HepG2 (cell line): ENCODE data around the gene INSIG2. TPM values are rescaled to one million over a fixed set of nuclear protein-coding genes. Genes with fewer than 3 reads are reported as not detected.

Experiments used
- CENPX ChIP-seq: sonication (generic); formaldehyde crosslinking; IDR thresholded peaks from 2 replicates; pipeline ENCODE4 v1.9.0; 2021; ENCODE audit warnings: mild to moderate bottlenecking, missing genetic modification reagents, moderate library complexity
- CHD2 ChIP-seq: IDR thresholded peaks from 2 replicates; pipeline ENCODE4 v1.6.1; 2011; ENCODE audit warnings: low read depth, low read length, improper control_type of control experiment
- EHMT2 ChIP-seq: fragments of 200-600 bp; sonication (generic); IDR thresholded peaks from 2 replicates; pipeline ENCODE4 v1.7.0; 2017; ENCODE audit warnings: antibody characterized with exemption, low read depth, low read length, borderline replicate concordance
- ELF3 ChIP-seq: IDR thresholded peaks from 2 replicates; pipeline ENCODE4 v1.6.1; 2016; ENCODE audit warnings: missing genetic modification reagents, missing compliant biosample characterization
- JUN ChIP-seq: sonication (generic); formaldehyde crosslinking; IDR thresholded peaks from 2 replicates; pipeline ENCODE4 v1.4.0; 2020; ENCODE audit warnings: mild to moderate bottlenecking, missing genetic modification reagents
- KMT2B ChIP-seq: IDR thresholded peaks from 2 replicates; pipeline ENCODE4 v1.6.1; 2016; ENCODE audit warnings: missing genetic modification reagents, missing compliant biosample characterization
- LCORL ChIP-seq, 2 experiments: fragments of 450-650 bp in 1 of 2; sonication (generic) in 1 of 2; formaldehyde crosslinking in 1 of 2; IDR thresholded peaks; 2 replicates each; pipeline versions ENCODE4 v1.5.0 to v1.6.1; 2017 to 2020; ENCODE audit warnings: antibody characterized with exemption in 1 of 2, missing genetic modification reagents in 1 of 2
- RBM39 ChIP-seq: fragments of 200-400 bp; formaldehyde crosslinking; IDR thresholded peaks from one replicate; pipeline ENCODE4 v1.6.1; 2018; ENCODE audit warnings: antibody characterized with exemption, mild to moderate bottlenecking, low read depth, low read length; ENCODE audit not compliant: poor library complexity, severe bottlenecking
- SKI ChIP-seq: fragments of 450-650 bp; IDR thresholded peaks from one replicate; pipeline ENCODE4 v1.6.1; 2018; ENCODE audit warnings: mild to moderate bottlenecking; ENCODE audit not compliant: partially characterized antibody
- SOX5 ChIP-seq: IDR thresholded peaks from 2 replicates; pipeline ENCODE4 v1.6.1; 2016; ENCODE audit warnings: borderline replicate concordance
- SPEN ChIP-seq: sonication (generic); formaldehyde crosslinking; IDR thresholded peaks from 2 replicates; pipeline ENCODE4 v1.5.1; 2020; ENCODE audit warnings: low read depth, mild to moderate bottlenecking, missing genetic modification reagents
- ZHX2 ChIP-seq, 2 experiments: sonication (generic) in 1 of 2; formaldehyde crosslinking in 1 of 2; IDR thresholded peaks; 2 replicates each; pipeline versions ENCODE4 v1.6.1 to v1.9.0; 2014 to 2022; ENCODE audit warnings: antibody characterized with exemption in 1 of 2, borderline replicate concordance in 1 of 2, inconsistent platforms in 1 of 2, low read depth in 1 of 2, missing genetic modification reagents in 1 of 2
- ZNF724P ChIP-seq: sonication (generic); formaldehyde crosslinking; IDR thresholded peaks from 2 replicates; pipeline ENCODE4 v1.8.0; 2022; ENCODE audit warnings: missing genetic modification reagents, borderline replicate concordance
- polyA plus RNA-seq, 8 experiments: library from polyadenylated mRNA; depleted of rRNA in 3 of 8; stranded (reverse) in 7 of 8; unstranded in 1 of 8; fragments of >200 nt; fragmentation: Illumina TruSeq in 4 of 8; extraction: Trizol in 4 of 8; gene quantifications; 2 replicates each; pipeline versions ENCODE4 v1.2.1 to v1.2.3, GENCODE V29; 2011 to 2016; ENCODE audit warnings: low read depth in 4 of 8, missing spikeins in 1 of 8, mixed read lengths in 1 of 8; ENCODE audit not compliant: insufficient read depth in 1 of 8
- total RNA-seq, 5 experiments: library from RNA; depleted of rRNA; stranded (reverse); fragments of >200 nt; fragmentation: Illumina TruSeq; extraction: Trizol; gene quantifications; 2 replicates each; pipeline ENCODE4 v1.2.3, GENCODE V29; 2016; ENCODE audit warnings: low read depth in 1 of 5
- TF ChIP-seq, protein P1 (sequence below): sonication (generic); formaldehyde crosslinking; IDR thresholded peaks from 2 replicates; pipeline ENCODE4 v1.4.0; 2020; ENCODE audit warnings: missing genetic modification reagents, borderline replicate concordance
- TF ChIP-seq, protein P2 (sequence below): sonication (generic); formaldehyde crosslinking; IDR thresholded peaks from 2 replicates; pipeline ENCODE4 v1.4.0; 2020; ENCODE audit warnings: mild to moderate bottlenecking, missing genetic modification reagents

Gene INSIG2
- total and polyA plus RNA-seq, 2 of the 13 experiments (the other 11 are each of a cell fraction or from before 2014, with no cell fraction given), result 73.5 to 481 TPM

DNA sequence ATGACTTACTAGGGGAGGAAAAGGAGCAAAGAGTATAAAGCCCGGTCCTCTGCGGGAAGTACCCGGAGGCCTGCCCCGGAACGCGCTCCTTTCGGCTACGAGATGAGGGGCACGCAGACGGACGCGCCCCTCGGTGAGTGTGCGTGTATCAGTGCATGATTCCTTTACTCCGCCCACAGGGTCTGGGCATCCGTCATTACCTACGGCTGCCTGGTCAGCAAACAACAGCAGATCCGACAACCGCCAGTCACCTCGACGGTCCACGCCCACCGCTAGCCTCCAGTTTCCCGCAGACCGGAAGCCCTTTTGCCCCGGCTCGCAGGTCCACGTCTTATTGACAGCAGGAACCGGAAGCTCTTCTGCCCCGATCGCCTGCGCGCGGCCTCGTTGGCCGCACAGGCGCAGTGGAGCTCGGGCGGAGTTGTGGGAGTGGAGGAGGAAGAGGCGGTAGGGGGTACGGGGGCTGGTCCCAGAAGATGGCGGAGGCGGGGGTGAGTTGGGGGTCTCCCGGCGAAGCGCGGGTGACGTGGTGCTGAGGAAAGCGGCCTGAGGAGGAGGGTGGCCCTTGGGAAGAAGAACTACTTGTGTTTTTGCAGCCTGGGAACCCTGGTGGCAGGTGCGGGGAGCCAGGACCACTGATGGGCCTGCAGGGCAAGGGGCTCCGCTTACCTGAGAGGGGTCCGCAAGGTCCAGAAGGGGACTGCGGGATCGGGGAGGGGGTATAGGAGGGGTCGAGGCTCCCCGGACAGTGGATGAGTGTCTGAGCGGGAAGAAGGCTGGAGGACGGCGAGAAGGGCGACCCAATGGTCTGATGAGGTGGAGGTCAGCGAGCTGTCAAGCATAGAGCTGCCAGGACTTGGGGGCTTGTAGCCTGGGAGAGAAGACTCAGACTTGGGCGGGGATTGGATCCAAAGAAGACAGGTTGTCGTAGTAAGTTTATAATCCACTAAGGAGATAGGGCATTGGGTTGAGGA is at the start of gene INSIG2 (continued):
- TF ChIP-seq, protein P1, sequence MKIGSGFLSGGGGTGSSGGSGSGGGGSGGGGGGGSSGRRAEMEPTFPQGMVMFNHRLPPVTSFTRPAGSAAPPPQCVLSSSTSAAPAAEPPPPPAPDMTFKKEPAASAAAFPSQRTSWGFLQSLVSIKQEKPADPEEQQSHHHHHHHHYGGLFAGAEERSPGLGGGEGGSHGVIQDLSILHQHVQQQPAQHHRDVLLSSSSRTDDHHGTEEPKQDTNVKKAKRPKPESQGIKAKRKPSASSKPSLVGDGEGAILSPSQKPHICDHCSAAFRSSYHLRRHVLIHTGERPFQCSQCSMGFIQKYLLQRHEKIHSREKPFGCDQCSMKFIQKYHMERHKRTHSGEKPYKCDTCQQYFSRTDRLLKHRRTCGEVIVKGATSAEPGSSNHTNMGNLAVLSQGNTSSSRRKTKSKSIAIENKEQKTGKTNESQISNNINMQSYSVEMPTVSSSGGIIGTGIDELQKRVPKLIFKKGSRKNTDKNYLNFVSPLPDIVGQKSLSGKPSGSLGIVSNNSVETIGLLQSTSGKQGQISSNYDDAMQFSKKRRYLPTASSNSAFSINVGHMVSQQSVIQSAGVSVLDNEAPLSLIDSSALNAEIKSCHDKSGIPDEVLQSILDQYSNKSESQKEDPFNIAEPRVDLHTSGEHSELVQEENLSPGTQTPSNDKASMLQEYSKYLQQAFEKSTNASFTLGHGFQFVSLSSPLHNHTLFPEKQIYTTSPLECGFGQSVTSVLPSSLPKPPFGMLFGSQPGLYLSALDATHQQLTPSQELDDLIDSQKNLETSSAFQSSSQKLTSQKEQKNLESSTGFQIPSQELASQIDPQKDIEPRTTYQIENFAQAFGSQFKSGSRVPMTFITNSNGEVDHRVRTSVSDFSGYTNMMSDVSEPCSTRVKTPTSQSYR (CRISPR knock-in tag), result peak; percentile 32; the same call in 1 of the 2 replicates
- no peak; the same call in 1 of the 2 replicates for TF ChIP-seq JUN (CRISPR knock-in tag)
- TF ChIP-seq ELF3 (CRISPR knock-in tag), result peak; percentile 87
- peak; percentile 53; the same call in 1 of the 2 replicates for TF ChIP-seq KMT2B (CRISPR knock-in tag)
- peak; percentile 27; the same call in 1 of the 2 replicates for TF ChIP-seq ZNF724P
- no peak for TF ChIP-seq CENPX (CRISPR knock-in tag)
- peak; percentile 84 for TF ChIP-seq SPEN
- 0 out of 2 replicates have a peak, but pooled peaks have one; percentile 9 for TF ChIP-seq EHMT2
- TF ChIP-seq RBM39, result peak; percentile 61
- TF ChIP-seq ZHX2 (IDR thresholded peaks at IDR 0.05; ENCODE audit: low read depth), result no peak; the same call in none of the 2 replicates
- no peak; the same call in 1 of the 2 replicates for TF ChIP-seq ZHX2 (CRISPR knock-in tag; IDR thresholded peaks at IDR 0.05; ENCODE audit: borderline replicate concordance)
- no peak for TF ChIP-seq LCORL (IDR thresholded peaks at IDR 0.05)
- TF ChIP-seq LCORL (CRISPR knock-in tag; IDR thresholded peaks at IDR 0.05), result peak; percentile 87
- TF ChIP-seq, protein P2, sequence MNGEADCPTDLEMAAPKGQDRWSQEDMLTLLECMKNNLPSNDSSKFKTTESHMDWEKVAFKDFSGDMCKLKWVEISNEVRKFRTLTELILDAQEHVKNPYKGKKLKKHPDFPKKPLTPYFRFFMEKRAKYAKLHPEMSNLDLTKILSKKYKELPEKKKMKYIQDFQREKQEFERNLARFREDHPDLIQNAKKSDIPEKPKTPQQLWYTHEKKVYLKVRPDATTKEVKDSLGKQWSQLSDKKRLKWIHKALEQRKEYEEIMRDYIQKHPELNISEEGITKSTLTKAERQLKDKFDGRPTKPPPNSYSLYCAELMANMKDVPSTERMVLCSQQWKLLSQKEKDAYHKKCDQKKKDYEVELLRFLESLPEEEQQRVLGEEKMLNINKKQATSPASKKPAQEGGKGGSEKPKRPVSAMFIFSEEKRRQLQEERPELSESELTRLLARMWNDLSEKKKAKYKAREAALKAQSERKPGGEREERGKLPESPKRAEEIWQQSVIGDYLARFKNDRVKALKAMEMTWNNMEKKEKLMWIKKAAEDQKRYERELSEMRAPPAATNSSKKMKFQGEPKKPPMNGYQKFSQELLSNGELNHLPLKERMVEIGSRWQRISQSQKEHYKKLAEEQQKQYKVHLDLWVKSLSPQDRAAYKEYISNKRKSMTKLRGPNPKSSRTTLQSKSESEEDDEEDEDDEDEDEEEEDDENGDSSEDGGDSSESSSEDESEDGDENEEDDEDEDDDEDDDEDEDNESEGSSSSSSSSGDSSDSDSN, result peak; percentile 85
- TF ChIP-seq CHD2, result no peak; the same call in 1 of the 2 replicates
- TF ChIP-seq SOX5, result peak; percentile 80
- TF ChIP-seq SKI, result peak; percentile 70
